ENCODE results near the gene PDGFRA.
"Not testable (repeated sequence)": the region's sequence is repeated elsewhere in the genome, so short reads cannot be mapped to it uniquely, and the experiment has no call there.

GRCh38 chr4:54243541-54243940, 14.4 kb downstream of the PDGFRA start:
- TF ChIP-seq POLR2AphosphoS5, POLR2A, CTCF (IDR thresholded peaks at IDR 0.05): not testable (repeated sequence)
